Superior temporal gyrus (tissue), 1 donor: ENCODE data around the gene PPIP5K1.

Source experiments
- DNase-seq: peaks from one replicate; pipeline ENCODE4 v3.0.0-alpha.2; 2016; ENCODE audit errors: extremely low spot score

The PPIP5K1 gene

DNA sequence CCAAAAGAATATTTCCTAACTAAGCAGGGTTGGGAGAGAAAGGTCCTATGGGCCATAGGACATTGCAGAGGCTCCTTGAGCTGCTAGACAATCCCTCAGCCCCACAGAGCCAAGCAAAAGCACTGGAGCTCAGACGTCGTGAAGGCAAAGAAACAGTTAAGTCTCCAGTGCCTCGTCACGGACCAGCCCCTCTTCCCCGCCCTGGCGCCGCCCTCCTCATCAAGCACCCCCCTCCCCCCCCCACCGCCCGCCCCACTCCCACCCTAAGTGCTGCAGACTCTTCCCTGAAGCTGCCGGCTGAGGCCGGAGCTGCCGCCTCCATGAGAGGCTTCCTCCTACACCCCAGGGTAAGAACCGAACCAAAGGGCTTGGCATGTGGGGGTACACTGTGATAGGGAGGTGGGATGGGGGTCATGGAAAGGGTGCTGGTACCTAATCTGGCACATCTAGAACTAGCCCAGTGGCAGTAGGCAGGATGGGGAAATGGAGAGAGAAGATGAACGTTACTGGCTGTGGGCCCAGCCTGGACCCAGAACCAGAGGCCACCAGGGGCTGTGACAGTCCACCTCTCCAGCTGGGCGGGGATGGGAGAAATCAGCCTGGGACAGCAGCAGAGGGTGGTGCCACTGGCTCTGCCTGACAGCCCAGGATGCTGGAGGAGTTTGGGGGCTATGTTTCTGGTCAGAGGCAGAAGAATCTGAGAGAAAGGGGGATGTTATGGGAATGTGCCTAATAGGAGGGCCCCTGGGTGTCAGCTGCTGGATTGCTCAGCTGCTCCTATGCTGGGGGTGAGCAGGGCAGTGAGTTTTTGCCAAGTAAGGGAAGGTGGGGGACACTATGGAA is 72.4 kb downstream of the PPIP5K1 start, which contains the start of gene MAP1A:
TSS of gene MAP1A (plus strand) at position 255 of the 843 bp plus-strand sequence. CDS start 3,866 bp downstream, outside the sequence.
- DNase-seq = peak; percentile 77

DNA sequence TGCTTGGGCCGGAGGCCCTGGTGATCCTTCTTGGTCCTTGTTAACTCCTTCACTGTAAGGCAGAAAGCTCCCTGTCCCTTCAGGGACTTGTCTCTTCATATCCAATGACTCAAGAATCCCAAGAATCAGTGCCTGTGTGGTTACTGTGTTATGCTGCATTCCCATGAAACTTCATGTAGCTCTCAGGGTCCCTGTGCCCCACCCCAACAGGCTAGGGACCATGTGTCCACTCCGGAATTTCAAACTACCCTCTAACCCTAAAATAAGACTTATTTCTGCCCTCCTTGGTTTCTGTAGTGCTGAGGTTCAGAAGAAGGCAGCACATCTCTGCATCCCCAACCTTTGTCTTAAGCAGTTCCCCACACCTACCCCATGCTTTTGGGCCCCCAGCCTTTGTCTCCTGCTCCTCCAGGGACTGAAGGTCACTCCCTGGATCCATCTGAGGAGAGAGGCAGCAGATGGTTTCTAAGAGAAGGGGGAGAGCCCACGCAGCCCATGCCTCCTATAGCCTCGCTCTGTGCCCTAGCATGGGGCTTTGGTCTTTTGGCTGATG is 73.1 kb downstream of the PPIP5K1 start:
- peak; percentile 61 for DNase-seq

DNA sequence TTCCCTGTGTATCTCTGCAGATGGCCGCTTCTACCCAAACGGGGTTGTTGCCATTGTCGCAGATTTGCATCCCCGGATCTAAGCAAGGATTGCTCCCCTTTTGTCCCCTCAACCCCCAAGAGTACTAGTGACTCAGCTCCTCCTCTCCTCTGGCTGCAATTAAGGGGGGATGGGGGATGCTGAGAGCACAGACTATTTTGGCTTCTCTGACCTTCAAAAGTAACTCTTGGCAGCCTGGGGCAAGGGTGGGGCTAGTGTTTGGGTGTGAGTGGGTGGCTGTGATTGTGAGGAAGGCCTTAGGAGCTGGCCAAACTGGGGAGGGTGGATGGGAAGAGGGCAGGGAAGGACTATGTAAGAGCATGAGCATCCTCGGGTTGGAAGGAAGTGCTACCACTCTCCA is 73.8 kb downstream of the PPIP5K1 start:
- DNase-seq = no peak

DNA sequence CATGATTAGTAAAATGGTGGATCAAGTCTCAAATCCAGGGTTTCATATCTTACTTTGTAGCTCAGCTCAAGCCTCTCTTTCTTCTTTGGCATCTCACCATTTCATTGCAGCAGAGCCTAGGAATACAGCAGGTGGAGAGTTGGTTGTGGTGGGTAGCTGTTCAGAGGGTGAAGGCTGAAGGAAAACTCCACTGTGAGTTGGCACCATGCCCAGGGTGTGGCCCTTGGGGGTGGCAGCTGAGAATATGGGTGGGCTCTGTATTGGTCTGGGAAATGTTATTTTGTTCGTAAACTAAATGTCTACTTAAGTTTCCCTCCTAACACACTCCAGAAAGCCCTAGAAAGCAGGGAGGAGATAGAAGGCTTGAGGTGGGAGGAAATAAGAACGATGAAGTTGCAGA is 74.3 kb downstream of the PPIP5K1 start:
- peak; percentile 38 for DNase-seq

DNA sequence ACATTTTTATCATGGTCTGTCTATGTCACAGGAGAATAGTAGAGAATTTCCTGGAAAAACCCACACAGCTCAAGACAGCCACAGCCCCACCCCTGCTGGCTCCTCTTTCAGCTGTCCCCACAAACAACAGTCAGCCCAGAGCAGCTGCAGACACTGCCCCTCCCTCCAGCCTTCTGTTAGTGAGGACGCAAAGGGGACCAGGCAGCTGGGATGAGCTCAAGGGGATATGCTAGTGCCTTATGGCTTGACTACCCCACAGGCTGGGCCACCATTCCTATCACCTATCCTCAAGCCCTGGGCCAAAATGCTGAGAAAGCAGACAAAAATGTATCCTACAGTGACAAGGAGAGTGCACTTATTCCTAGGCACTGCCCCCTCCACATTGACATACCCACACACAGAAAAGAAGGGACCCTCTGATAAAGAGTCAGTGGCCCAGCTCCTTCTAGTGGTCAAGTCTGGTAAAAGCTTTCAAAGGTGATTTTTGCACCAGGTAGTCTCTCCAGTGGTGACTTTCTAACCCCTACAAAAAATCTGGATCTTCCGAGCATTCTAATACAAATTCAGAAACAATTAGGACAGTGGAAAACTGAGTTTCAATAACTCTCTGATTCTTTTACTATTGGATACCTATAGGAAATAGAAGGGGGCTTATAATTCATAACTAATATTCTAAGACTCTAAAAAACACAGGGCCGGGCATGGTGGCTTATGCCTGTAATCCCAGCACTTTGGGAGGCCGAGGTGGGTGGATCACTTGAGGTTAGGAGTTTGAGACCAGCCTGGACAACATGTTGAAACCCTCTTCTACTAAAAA is 75.6 kb downstream of the PPIP5K1 start:
- peak; percentile 87 for DNase-seq

DNA sequence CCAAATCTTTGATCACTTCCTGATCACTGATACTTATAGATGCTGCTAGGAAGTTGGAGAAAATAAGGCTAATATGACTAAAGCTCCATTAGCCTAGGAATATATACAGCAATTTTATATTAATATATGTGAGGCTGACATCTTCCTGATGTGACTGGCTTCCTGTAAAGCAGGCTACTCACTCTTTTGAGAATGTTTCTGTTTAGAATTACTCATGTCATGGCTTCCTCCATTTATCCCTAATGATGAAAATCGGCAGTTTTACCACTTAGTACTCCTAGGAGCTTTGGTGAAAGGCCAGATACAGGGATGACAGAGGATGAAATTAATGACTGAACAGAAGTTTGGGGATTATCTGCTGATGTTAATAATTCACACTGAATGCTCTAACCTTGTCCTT is 76.5 kb downstream of the PPIP5K1 start:
- no peak for DNase-seq

DNA sequence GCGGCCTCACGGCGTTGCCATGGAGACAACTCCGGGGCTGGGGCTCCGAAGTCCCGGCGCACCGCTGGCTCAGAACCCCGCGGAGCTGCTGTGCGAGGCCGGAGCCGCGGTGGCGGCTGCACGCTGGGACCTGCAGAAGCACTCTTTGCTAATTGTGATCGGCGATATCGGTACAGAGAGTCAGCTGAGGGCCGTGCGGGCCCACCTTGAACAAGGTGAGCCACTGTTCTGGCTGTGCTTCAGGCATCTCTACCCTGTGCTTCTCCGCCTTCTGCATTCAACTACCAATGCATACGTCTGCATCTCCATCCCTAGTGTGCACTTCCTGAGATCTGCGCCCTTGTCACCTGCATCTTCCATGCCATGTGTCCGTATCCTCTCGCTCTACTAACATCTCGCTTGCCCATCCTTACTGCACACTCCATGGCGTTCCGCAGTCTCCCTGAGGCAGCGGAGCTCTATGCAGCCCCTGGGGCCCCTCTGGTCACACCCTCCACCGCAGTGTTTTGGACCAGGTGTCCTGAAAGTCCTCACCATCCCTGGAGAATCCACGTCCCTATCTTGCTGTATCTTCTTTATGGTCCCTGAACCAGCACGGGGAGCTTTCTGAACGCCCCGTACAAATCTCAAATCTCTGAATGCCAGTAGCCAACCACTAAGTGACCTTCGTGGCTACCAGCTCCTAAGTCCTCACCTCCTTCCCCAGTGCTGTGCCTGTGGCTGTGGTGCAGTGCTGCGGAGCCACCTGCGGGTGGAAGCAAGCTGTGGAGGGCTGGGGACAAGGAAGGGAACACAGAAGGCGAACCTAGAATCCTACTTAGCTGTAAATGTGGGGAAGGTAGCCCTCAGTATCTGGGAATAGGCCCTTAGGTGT is 78.8 kb downstream of the PPIP5K1 start:
- peak; percentile 74 for DNase-seq

DNA sequence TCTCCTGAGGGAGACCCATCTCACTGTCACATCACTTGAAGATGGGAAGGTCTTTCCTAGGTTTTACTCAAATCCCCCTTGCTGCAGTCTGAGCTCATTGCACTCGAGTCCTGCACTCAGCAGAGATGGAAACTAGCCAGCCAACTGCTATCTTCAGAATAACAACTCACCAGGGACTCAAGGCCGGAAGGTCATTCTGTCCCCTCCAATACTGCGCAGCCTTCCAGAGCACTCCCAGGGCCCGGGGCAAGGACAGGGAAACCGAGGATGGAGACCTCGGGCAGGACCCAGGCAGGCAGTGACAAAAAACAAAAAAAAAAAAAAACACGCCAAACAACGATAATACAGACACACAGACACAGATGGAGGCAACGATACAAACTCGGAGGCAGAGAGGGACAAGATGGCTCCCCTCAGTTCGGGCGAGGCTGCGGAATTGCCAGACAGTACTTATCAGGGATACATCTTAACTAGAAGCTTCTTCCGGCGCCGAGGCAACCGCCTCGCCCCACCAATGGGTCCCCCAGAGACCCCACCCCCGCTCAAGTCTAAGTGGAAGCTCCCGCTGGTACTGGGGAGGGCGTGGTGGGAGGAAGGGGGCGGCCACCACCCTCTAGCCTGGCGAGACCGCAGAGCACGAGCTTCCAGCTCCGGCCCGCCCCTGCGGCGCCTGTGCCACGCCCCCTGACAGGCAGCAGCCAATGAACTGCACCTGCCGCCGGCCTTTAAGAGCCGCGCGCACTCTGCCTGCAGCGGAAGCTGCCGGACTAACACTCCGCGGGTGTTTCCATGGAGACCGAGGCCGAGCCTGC is 79.6 kb downstream of the PPIP5K1 start:
- DNase-seq = peak; percentile 99

DNA sequence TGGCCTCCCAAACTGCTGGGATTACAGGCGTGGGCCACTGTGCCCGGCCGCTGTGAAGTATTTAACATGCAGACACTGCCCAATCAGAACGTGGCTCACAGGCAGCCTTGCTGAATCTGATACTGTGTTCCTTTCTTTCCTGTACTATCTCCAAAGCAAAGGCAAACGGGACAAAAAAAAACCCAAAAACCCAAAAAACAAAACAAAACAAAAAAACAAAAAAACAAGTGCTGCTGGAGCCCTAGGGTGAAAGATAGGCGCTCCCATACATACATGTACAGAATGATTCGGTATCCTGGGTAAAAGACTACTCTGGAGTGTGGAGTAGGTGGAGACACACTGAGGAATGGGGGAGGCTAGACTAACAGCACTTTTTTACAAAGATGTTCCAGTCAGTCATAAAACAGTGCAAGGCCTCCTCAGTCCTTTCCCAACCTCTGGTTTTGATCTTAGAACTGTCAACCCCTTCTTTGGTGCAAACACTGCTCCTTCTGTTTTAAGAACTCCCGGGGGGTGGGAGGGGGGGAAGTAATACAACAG is 80.3 kb downstream of the PPIP5K1 start:
- DNase-seq = peak; percentile 81

DNA sequence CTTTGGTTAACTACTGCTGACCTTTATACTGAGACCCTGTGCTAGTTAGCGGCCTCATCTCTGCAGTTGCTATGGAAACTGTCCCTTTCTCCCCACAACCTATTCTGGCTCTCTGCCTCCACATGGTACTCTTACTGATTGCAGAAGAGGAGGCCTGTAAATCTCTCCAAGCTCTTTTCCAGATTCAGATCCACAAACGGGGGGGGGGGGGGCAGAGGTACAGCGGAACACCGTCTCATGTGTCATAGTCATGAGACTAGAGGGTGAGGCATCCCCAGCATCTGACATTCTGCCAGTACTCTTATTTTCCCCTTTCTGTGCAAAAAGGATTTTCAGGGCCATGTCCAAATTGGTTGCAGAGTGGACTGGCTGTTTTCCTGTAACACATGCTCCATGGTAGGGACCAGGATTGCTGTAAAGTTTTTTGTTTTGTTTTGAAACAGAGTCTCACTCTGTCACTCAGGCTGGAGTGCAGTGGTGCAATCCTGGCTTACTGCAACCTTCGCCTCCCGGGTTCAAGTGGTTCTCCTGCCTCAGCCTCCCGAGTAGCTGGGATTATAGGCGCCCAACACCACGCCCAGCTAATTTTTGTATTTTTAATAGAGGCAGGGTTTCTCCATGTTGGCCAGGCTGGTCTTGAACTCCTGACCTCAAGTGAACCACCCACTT is 80.9 kb downstream of the PPIP5K1 start:
- DNase-seq = no peak

DNA sequence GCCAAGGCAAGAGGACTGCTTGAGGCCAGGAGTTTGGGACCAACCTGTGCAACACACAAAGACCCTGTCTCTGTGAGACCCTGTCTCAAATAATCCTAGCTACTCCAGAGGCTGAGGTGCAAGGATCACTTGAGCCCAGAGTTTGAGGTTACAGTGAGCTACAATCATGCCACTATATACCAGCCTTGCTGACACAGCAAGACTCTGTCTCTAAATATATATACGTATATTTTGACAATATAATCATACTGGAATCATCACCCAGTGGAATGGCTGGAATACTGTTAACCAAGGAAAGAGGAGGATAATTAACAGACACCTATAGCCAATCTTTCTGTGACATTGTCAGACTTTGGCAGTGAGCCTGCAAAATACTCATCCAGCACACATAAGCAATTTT is 81.6 kb downstream of the PPIP5K1 start:
- DNase-seq = no peak

DNA sequence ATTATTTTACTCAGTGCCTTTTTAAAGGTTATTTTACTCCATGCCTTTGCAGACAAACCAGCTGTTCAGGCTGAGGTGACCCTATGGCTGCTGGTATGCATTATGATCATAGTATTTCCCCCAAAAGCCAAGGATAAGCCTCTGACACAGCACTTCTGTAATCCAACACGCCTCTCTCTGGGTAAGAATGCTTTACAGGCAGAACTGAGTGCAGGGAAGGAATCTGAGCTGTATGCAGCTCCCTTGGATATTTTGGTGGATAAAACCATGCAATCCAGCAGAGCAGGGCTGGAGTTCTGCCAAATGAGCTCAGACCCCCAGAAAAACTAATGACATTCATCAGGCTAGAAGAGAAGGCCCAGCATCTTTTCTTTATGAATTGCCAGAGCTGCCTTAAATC is 84.3 kb downstream of the PPIP5K1 start:
- no peak for DNase-seq

DNA sequence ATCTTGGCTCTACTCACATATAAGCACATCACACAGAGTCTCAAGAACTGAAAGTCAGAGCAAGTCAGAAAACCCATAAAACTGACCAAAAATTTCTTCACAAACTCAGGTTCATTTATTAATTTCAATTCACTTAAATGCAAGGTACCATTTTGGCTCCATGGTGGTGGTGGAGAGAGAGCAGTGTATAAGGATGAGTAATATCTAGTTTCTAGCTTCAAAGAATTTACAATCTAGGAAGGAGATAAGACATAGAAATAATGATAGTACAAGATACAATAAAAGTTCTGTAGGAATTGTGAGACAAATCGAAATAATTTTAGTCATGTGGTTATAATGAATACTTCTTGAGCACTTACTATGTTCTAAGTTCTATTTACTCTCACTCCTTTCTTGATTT is 90.4 kb downstream of the PPIP5K1 start:
- no peak for DNase-seq

DNA sequence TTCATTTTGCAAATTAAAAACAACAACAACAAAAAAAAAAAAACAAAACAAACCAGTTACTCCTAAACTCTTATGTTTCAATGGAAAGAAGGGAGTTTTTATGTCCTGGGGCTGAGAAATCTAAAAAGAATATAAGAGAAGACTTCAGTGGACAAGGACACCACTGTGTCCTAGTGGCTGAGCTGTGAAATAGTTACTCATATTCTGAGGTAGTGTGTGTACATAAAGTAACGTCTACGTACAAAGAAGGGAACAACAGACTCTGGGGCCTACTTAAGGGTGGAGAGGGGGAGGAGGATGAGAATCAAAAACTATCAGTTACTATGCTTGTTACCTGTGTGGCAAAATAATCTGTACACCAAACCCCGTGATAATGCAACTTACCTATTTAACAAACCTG is 91.0 kb downstream of the PPIP5K1 start:
- no peak for DNase-seq

DNA sequence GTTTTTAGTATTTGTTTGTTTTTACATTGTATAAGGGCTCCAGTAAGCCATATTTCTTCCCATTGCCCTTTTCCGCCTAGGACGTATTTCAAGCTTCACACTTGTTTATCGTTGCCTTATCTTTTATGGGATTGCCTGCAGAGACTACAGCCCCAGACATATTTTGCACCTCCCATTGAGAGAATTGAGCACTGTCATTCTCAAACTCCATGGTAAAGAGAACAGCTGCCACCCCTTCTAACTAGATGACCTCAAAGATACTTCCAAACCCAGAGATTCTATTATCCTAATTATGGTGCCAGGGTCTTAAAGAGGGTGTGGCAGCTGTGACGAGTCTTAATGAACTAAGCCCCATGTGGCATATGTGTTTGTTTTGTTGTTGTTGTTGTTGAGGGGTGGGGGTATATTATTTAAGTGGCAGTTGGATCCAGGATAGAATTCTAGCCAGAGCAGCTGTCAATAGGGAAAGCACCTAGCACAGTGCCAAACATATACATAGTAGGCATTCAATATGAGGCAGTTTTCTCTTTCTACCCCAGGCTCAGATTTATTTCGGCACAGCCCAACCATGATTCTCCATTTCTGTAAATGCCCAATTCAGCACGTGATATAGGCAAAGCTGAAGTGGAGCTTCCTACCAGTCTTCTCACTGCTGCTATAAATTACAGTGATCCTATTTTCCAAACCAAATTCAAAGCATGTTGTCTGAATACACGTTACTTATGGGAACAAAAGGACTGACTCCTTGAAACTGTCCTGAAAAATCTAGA is 96.1 kb downstream of the PPIP5K1 start:
- DNase-seq = no peak

DNA sequence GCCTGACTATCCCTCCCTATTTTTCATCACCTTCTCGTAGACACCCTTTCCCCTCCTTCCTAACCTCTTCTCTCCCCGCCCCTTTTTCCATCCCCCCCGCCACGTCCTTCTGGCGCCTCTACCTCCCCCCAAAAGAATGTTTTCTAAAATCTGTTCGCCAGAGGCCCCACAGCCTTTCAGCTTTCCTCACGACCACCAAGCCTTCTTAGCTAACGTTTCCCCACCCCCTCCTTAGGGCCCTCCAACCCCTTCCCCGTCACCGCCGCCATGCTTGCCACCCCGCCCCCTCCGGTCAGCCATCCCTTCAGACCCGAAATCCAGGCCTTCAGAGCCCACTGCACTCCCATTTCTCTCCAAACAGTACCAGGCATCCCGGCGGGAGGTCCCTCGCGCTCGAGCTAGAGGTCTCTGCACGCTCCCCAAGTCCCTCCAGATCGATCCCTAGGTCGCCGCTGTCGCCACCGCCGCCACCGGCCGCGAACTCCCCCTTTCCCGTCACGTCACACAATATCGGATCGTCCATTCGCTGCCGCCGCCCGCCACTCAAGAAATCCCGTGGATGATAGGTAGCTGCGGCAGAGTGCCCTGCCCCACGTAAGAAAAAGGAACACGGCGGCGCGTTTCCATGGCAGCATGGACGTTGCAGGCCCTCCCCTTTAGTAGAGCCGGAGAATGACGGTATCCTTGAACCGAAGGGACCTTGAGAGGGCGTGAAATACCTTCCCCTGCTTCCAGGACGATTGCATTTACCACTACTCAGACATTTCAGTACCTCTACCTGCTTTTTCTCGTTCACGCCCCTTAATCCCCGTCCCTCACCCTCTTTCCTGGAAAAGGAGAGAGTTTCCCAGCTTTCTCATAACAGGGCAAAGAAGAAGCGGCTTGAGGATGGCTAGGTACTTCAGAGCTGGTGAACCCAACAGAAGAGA is 97.1 kb downstream of the PPIP5K1 start, which contains the start of gene TP53BP1:
TSS of gene TP53BP1 (minus strand) at position 484 of the 929 bp plus-strand sequence. CDS start at position 371, 113 bp downstream.
- peak; percentile 98 for DNase-seq

DNA sequence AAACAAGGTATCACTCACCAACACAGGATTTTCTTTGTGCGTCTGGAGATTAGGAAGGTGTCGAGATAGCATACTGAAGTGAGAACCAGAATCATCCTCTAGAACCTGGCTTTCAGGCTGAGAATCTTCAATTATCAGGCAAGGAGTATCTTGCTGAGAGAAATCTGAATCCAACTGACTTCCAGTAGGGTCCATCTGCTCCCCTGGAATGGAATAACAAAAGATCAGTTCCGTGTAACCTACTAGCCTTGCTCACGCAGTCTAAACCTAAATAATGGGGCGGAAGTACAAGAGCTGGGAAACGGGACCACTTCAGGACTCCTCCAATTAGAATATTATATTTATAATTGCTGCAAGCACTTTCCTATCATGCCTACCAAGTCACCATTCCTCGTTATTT is 97.7 kb downstream of the PPIP5K1 start:
- no peak for DNase-seq

DNA sequence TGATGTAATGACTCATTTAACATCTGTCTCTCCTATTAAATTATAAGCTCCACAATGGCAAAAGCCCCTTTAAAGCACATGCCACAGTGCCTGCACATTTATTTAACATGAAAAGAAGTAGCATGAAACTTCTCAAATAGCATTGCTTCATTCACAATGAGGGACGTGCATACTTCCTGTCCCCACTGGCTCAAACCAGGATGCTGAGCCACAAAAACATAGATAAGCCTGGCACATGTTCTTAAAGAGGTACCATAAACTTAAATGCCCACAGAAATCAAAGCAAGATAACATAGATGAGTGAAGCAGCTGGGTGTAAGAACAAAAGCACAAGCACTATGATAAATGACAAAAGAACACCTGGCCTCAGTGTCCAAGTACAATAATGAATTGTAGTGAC is 100.8 kb downstream of the PPIP5K1 start:
- DNase-seq = no peak
